H1 (cell line): ENCODE measurements around the gene IGLL1. TPM values are rescaled to one million over a fixed set of nuclear protein-coding genes. Genes with fewer than 3 reads are reported as not detected.
"Not testable (repeated sequence)": the region's sequence is repeated elsewhere in the genome, so short reads cannot be mapped to it uniquely, and the experiment has no call there.

Experiments
- CTCF ChIA-PET: fragments of 300-600 bp; sonication (Branson Sonifier 250); formaldehyde crosslinking; loops from one replicate; lab custom pipeline; 2021; ENCODE audit not compliant: partially characterized antibody; lab: Charles Lee
- POLR2A ChIA-PET: fragments of 300-600 bp; sonication (Branson Sonifier 250); formaldehyde crosslinking; loops from one replicate; lab custom pipeline; 2021; ENCODE audit warnings: inconsistent platforms; ENCODE audit not compliant: partially characterized antibody; lab: Charles Lee
- DNase-seq, 2 experiments: peaks; one replicate each; pipeline versions ENCODE4 v3.0.0 to v3.0.0-alpha.2; 2010 to 2022; ENCODE audit warnings: low spot score in 2 of 2, low read depth in 1 of 2, mixed read lengths in 1 of 2
- FAIRE-seq: peaks from 2 replicates; lab custom pipeline; 2011; peaks lifted over from hg19 to GRCh38; lab: Jason Lieb, UNC
- H2AFZ ChIP-seq: 2 replicates; pipeline ENCODE4 v1.8.1; 2012; ENCODE audit warnings: low read length, inconsistent platforms
- H2AK5ac ChIP-seq: 2 replicates; pipeline ENCODE4 v1.6.1; 2013; ENCODE audit warnings: low read depth, low read length
- H2BK120ac ChIP-seq: replicated peaks from 2 replicates; pipeline ENCODE3; 2013; ENCODE audit warnings: low read depth, low read length, inconsistent platforms
- H2BK12ac ChIP-seq: 2 replicates; pipeline ENCODE4 v1.6.1; 2013; ENCODE audit warnings: low read depth, low read length
- H2BK15ac ChIP-seq: 2 replicates; pipeline ENCODE4 v1.6.1; 2013; ENCODE audit warnings: low read length
- H2BK20ac ChIP-seq: 2 replicates; pipeline ENCODE4 v1.6.1; 2013; ENCODE audit warnings: low read length
- H2BK5ac ChIP-seq: 2 replicates; pipeline ENCODE4 v1.6.1; 2013; ENCODE audit warnings: low read depth, low read length
- H3K14ac ChIP-seq: 2 replicates; pipeline ENCODE4 v1.6.1; 2013; ENCODE audit warnings: inconsistent platforms; ENCODE audit not compliant: insufficient read length
- H3K18ac ChIP-seq: 2 replicates; pipeline ENCODE4 v1.6.1; 2013; ENCODE audit warnings: low read length; ENCODE audit errors: extremely low read depth
- H3K23ac ChIP-seq: 2 replicates; pipeline ENCODE4 v1.6.1; 2013; ENCODE audit warnings: inconsistent platforms; ENCODE audit not compliant: insufficient read length
- H3K23me2 ChIP-seq: 2 replicates; pipeline ENCODE4 v1.6.1; 2013; ENCODE audit warnings: low read depth, low read length
- H3K27ac ChIP-seq: 2 replicates; pipeline ENCODE4 v1.6.1; 2011; ENCODE audit warnings: low read depth, low read length, inconsistent platforms
- H3K27me3 ChIP-seq, 4 experiments: replicated peaks in 1 of 4; 1 replicate in 1 of 4; 2 replicates in 3 of 4; pipeline versions ENCODE4 v1.6.1 to v1.8.1; 2011 to 2013; ENCODE audit warnings: low read length in 3 of 4, mild to moderate bottlenecking in 3 of 4, inconsistent platforms in 2 of 4, mixed read lengths in 2 of 4, moderate library complexity in 1 of 4; ENCODE audit not compliant: control insufficient read depth in 3 of 4, insufficient read depth in 3 of 4; ENCODE audit errors: extremely low read depth in 1 of 4
- H3K36me3 ChIP-seq, 4 experiments: 2 replicates each; pipeline versions ENCODE4 v1.6.1 to v1.8.1; 2011 to 2013; ENCODE audit warnings: mild to moderate bottlenecking in 4 of 4, low read length in 3 of 4, moderate library complexity in 2 of 4, control low read depth in 1 of 4, inconsistent platforms in 1 of 4; ENCODE audit not compliant: insufficient read depth in 4 of 4, control insufficient read depth in 2 of 4
- H3K4ac ChIP-seq: replicated peaks from 2 replicates; pipeline ENCODE3; 2013; ENCODE audit warnings: low read length, low read depth, mixed read lengths, inconsistent platforms; ENCODE audit not compliant: insufficient read length
- H3K4me1 ChIP-seq, 4 experiments: replicated peaks in 1 of 4; 1 replicate in 1 of 4; 2 replicates in 3 of 4; pipeline versions ENCODE4 v1.6.1 to v1.8.1; 2011 to 2013; ENCODE audit warnings: low read length in 3 of 4, inconsistent platforms in 2 of 4, mixed read lengths in 1 of 4; ENCODE audit not compliant: insufficient read depth in 4 of 4, control insufficient read depth in 3 of 4
- H3K4me2 ChIP-seq, 2 experiments: 2 replicates each; pipeline versions ENCODE4 v1.6.1 to v1.8.1; 2011 to 2013; ENCODE audit warnings: low read depth in 2 of 2, low read length in 2 of 2, control low read depth in 1 of 2, inconsistent platforms in 1 of 2, mild to moderate bottlenecking in 1 of 2; ENCODE audit not compliant: insufficient read depth in 1 of 2
- H3K4me3 ChIP-seq, 4 experiments: fragments of 200-600, 300-600 bp in 1 of 4; sonication (generic), shearing (Covaris generic), sonication (Bioruptor Twin) in 1 of 4; 2 replicates each; pipeline versions ENCODE4 v1.5.1 to v1.8.1; 2011 to 2016; ENCODE audit warnings: low read length in 4 of 4, low read depth in 3 of 4, control low read depth in 2 of 4, inconsistent platforms in 2 of 4, mild to moderate bottlenecking in 2 of 4, mixed read lengths in 1 of 4, moderate library complexity in 1 of 4; ENCODE audit not compliant: insufficient read depth in 2 of 4; ENCODE audit errors: extremely low read depth in 1 of 4
- H3K56ac ChIP-seq: replicated peaks from 2 replicates; pipeline ENCODE3; 2013; ENCODE audit warnings: low read depth, mild to moderate bottlenecking, mixed read lengths, low read length, inconsistent platforms; ENCODE audit not compliant: insufficient read length
- H3K79me1 ChIP-seq: 2 replicates; pipeline ENCODE4 v1.6.1; 2013; ENCODE audit warnings: low read depth, low read length, control low read depth
- H3K79me2 ChIP-seq, 2 experiments: 2 replicates each; pipeline versions ENCODE4 v1.6.1 to v1.8.1; 2012 to 2013; ENCODE audit warnings: low read length in 2 of 2, mild to moderate bottlenecking in 2 of 2, inconsistent platforms in 1 of 2; ENCODE audit not compliant: insufficient read depth in 2 of 2, control insufficient read depth in 1 of 2
- H3K9ac ChIP-seq, 4 experiments: replicated peaks in 1 of 4; 1 replicate in 1 of 4; 2 replicates in 3 of 4; pipeline versions ENCODE4 v1.6.1 to v1.8.1; 2011 to 2013; ENCODE audit warnings: low read depth in 3 of 4, low read length in 3 of 4, control low read depth in 2 of 4, mild to moderate bottlenecking in 2 of 4, moderate library complexity in 2 of 4, inconsistent platforms in 1 of 4; ENCODE audit errors: extremely low read depth in 1 of 4
- H3K9me3 ChIP-seq, 2 experiments: 2 replicates each; pipeline versions ENCODE4 v1.6.1 to v1.8.1; 2012 to 2013; ENCODE audit warnings: mild to moderate bottlenecking in 2 of 2, moderate library complexity in 2 of 2, control low read depth in 1 of 2, inconsistent platforms in 1 of 2, low read depth in 1 of 2, low read length in 1 of 2, mixed read lengths in 1 of 2; ENCODE audit not compliant: insufficient read depth in 2 of 2
- H4K20me1 ChIP-seq, 2 experiments: replicated peaks in 1 of 2; 2 replicates each; pipeline versions ENCODE3 to v1.8.1; 2011 to 2013; ENCODE audit warnings: inconsistent platforms in 2 of 2, low read length in 2 of 2, mild to moderate bottlenecking in 1 of 2; ENCODE audit not compliant: insufficient read depth in 2 of 2, control insufficient read depth in 1 of 2
- H4K5ac ChIP-seq: 2 replicates; pipeline ENCODE4 v1.6.1; 2013; ENCODE audit warnings: low read length, low read depth, mixed read lengths, inconsistent platforms; ENCODE audit not compliant: insufficient read length
- H4K8ac ChIP-seq: 2 replicates; pipeline ENCODE4 v1.8.0; 2013; ENCODE audit warnings: mild to moderate bottlenecking, moderate library complexity, low read length, inconsistent platforms; ENCODE audit not compliant: insufficient read depth; ENCODE audit errors: extremely low read depth
- H4K91ac ChIP-seq: replicated peaks from 2 replicates; pipeline ENCODE3; 2013; ENCODE audit warnings: low read length, mixed read lengths, inconsistent platforms; ENCODE audit not compliant: insufficient read length
- WGBS, 2 experiments: shearing (Covaris generic) in 1 of 2; methylation state at CpG; one replicate each; pipeline versions ENCODE4 v1.1.6 to v1.1.7; 2013 to 2015; ENCODE audit warnings: low lambda C conversion rate in 2 of 2, mixed read lengths in 2 of 2, inconsistent platforms in 1 of 2, low coverage in 1 of 2, missing lambda C conversion rate in 1 of 2; ENCODE audit not compliant: insufficient replicate concordance in 2 of 2, insufficient coverage in 1 of 2, insufficient read length in 1 of 2; ENCODE audit errors: extremely low coverage in 1 of 2, missing lambda C conversion rate in 1 of 2; 5-methylcytosine and 5-hydroxymethylcytosine counted together
- polyA plus RNA-seq, 7 experiments: library from polyadenylated mRNA; depleted of rRNA in 3 of 7; stranded (reverse) in 5 of 7; unstranded in 2 of 7; fragments of >200 nt in 5 of 7; fragments of 200-250 nt in 2 of 7; gene quantifications; 1 replicate in 5 of 7; 2 replicates in 1 of 7; 4 replicates in 1 of 7; pipeline versions ENCODE4 v1.2.1 to v1.2.3, GENCODE V29; 2011 to 2013; ENCODE audit warnings: missing spikeins in 2 of 7, mixed read lengths in 2 of 7
- total RNA-seq: library from RNA; stranded (reverse); fragmentation: NEBNext Ultra II Directional; extraction: Animal tissue kit (Norgen Biotek cat#: 25700); gene quantifications from 2 replicates; pipeline ENCODE4 v1.2.1, GENCODE V29; 2021

IGLL1 gene
- total and polyA plus RNA-seq, 2 of the 8 experiments (the other 6 are each of a cell fraction or from before 2014, with no cell fraction given), result not detected

DNA sequence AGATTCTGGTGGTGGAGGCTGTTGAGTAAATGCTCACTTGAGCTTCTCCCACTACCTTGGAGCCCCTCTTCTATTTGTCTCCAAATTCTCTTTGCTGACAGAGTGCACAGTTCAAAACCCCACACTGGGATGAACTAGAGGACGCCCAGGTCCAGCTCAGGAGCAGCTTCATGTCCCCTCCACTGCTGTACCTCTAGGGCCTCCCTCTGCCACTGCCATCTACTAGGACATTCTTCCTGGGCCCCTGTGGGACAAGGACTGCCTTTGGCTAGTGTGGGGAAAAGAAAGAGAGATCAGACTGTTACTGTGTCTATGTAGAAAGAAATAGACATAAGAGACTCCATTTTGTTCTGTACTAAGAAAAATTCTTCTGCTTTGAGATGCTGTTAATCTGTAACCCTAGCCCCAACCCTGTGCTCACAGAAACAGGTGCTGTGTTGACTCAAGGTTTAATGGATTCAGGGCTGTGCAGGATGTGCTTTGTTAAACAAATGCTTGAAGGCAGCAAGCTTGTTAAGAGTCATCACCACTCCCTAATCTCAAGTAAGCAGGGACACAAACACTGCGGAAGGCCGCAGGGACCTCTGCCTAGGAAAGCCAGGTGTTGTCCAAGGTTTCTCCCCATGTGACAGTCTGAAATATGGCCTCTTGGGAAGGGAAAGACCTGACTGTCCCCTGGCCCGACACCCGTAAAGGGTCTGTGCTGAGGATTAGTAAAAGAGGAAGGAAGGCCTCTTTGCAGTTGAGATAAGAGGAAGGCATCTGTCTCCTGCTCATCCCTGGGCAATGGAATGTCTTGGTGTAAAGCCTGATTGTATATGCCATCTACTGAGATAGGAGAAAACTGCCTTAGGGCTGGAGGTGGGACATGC lies 44.1 kb downstream of the IGLL1 start:
- H3K18ac ChIP-seq, result peak overlapping the region; percentile 95
- peaks cover 20 to 58% (median 39%) of the 10 kb centered on the region in 4 experiments for H3K4me1 ChIP-seq
- 41% methylated on average over 5 of the region's 5 CpGs; no CpG with 5 or more reads in 1 of the 2 experiments for WGBS, 2 experiments
- peak overlapping the region; percentile 75; the same call in 1 of the 2 replicates for H2BK15ac ChIP-seq
- POLR2A ChIA-PET, result interaction anchor here (2.1 kb wide), 1 partner anchor 18 kb away, joined by 6 read pairs; no protein-coding TSS in a partner anchor
- not testable (repeated sequence) for H3K4me3 ChIP-seq, H3K23ac ChIP-seq, H3K36me3 ChIP-seq, H4K5ac ChIP-seq, FAIRE-seq, H3K79me1 ChIP-seq, H3K9me3 ChIP-seq, H2AFZ ChIP-seq, H3K27ac ChIP-seq, H3K79me2 ChIP-seq, H3K27me3 ChIP-seq, H3K23me2 ChIP-seq, H3K56ac ChIP-seq, H4K20me1 ChIP-seq, H3K9ac ChIP-seq, DNase-seq
- H2BK120ac ChIP-seq, result peak overlapping the region; percentile 99
- peak overlapping the region; percentile 42 to 44 for H3K4me2 ChIP-seq
- H3K14ac ChIP-seq, result peak overlapping the region; percentile 69
- peak overlapping the region; percentile 99 for H3K4ac ChIP-seq
- H2BK12ac ChIP-seq, result peak overlapping the region; percentile 100
- peak overlapping the region; percentile 69; the same call in 1 of the 2 replicates for H4K8ac ChIP-seq
- peak overlapping the region; percentile 89 for H2AK5ac ChIP-seq
- CTCF ChIA-PET, result interaction anchor here (0.9 to 1.9 kb wide), 9 partner anchors 10 to 150 kb away, joined by 3 to 4 read pairs (median 3); no protein-coding TSS in a partner anchor
- H2BK20ac ChIP-seq, result peak overlapping the region; percentile 95; the same call in 1 of the 2 replicates
- H4K91ac ChIP-seq, result peak overlapping the region; percentile 96
- H2BK5ac ChIP-seq, result peak overlapping the region; percentile 92
